K562 (cell line): Measurements from ENCODE around the gene SPAG4. TPM values are rescaled to one million over a fixed set of nuclear protein-coding genes. Genes with fewer than 3 reads are reported as not detected.

Experiments used
- ARID2 ChIP-seq: fragments of 450-650 bp; IDR thresholded peaks from 2 replicates; pipeline ENCODE4 v1.6.1; 2017; ENCODE audit warnings: antibody characterized with exemption, mild to moderate bottlenecking
- C11orf30 ChIP-seq: fragments of 450-650 bp; IDR thresholded peaks from 2 replicates; pipeline ENCODE4 v1.6.1; 2016; ENCODE audit warnings: low read depth, mild to moderate bottlenecking
- KDM5B ChIP-seq: fragments of 200-600 bp; sonication (generic); IDR thresholded peaks from 2 replicates; pipeline ENCODE4 v1.6.1; 2012; ENCODE audit warnings: low read depth, mild to moderate bottlenecking, moderate library complexity, low read length, control low read depth, inconsistent platforms; ENCODE audit not compliant: insufficient replicate concordance
- NCOA6 ChIP-seq: fragments of 450-650 bp; IDR thresholded peaks from 2 replicates; pipeline ENCODE4 v1.6.1; 2017; ENCODE audit warnings: mild to moderate bottlenecking
- PRPF4 ChIP-seq: fragments of 200-400 bp; formaldehyde crosslinking; IDR thresholded peaks from one replicate; pipeline ENCODE4 v1.6.1; 2017; ENCODE audit warnings: low read length, low read depth, mild to moderate bottlenecking; ENCODE audit not compliant: insufficient read depth, poor library complexity, severe bottlenecking
- SMARCB1 ChIP-seq: IDR thresholded peaks from 2 replicates; pipeline ENCODE4 v1.6.1; 2011; ENCODE audit warnings: improper control_type of control experiment, low read depth; ENCODE audit not compliant: insufficient read length
- ZNF133 ChIP-seq: fragments of 250-450 bp; sonication (Bioruptor Pico); IDR thresholded peaks from 2 replicates; pipeline ENCODE4 v1.4.0; 2020; ENCODE audit warnings: mild to moderate bottlenecking
- ZNF75A ChIP-seq: fragments of 450-650 bp; formaldehyde crosslinking; IDR thresholded peaks from 2 replicates; pipeline ENCODE4 v1.4.0; 2020; ENCODE audit warnings: mild to moderate bottlenecking
- polyA plus RNA-seq, 8 experiments: library from polyadenylated mRNA; depleted of rRNA in 4 of 8; stranded (reverse) in 5 of 8; unstranded in 3 of 8; fragments of >200 nt; fragmentation: Nextera tagmentation in 2 of 8; fragmentation: Illumina TruSeq in 1 of 8; extraction: Ambion mirVana in 2 of 8; extraction: Trizol in 1 of 8; gene quantifications; 2 replicates each; pipeline versions ENCODE4 v1.2.1 to v1.2.3, GENCODE V29; 2011 to 2014; ENCODE audit warnings: inconsistent platforms in 1 of 8, missing spikeins in 1 of 8
- total RNA-seq, 7 experiments: library from RNA; depleted of rRNA in 6 of 7; stranded (reverse); fragments of >200 nt in 6 of 7; fragmentation: Illumina TruSeq in 2 of 7; extraction: Trizol in 2 of 7; gene quantifications; 2 replicates each; pipeline versions ENCODE4 v1.2.1 to v1.2.3, GENCODE V29; 2011 to 2021; ENCODE audit warnings: low replicate concordance in 1 of 7
- TF ChIP-seq, protein P1 (sequence below): sonication (generic); formaldehyde crosslinking; IDR thresholded peaks from 2 replicates; pipeline ENCODE4 v1.8.1; 2023; ENCODE audit warnings: mild to moderate bottlenecking, missing genetic modification reagents, moderate library complexity
- TF ChIP-seq, protein P2 (sequence below): fragments of 450-650 bp; formaldehyde crosslinking; IDR thresholded peaks from 2 replicates; pipeline ENCODE4 v1.4.0; 2020; ENCODE audit warnings: mild to moderate bottlenecking
- TF ChIP-seq, protein P3 (sequence below): sonication (generic); formaldehyde crosslinking; IDR thresholded peaks from 2 replicates; pipeline ENCODE4 v1.5.0; 2020; ENCODE audit warnings: missing genetic modification reagents
- TF ChIP-seq, protein P4 (sequence below): fragments of 250-450 bp; sonication (Bioruptor Pico); IDR thresholded peaks from 2 replicates; pipeline ENCODE4 v1.5.0; 2021; ENCODE audit warnings: mild to moderate bottlenecking, moderate library complexity
- TF ChIP-seq, protein P5 (sequence below): fragments of 450-650 bp; formaldehyde crosslinking; IDR thresholded peaks from 2 replicates; pipeline ENCODE4 v1.4.0; 2020; ENCODE audit warnings: mild to moderate bottlenecking, moderate library complexity
- TF ChIP-seq, protein P6 (sequence below): fragments of 450-650 bp; formaldehyde crosslinking; IDR thresholded peaks from 2 replicates; pipeline ENCODE4 v1.4.0; 2022; ENCODE audit warnings: missing genetic modification characterization

SPAG4 gene
- total and polyA plus RNA-seq, 9 of the 15 experiments (the other 6 are each of a cell fraction or from before 2014, with no cell fraction given): 1.6 to 11.4 (median 4.6) TPM

DNA sequence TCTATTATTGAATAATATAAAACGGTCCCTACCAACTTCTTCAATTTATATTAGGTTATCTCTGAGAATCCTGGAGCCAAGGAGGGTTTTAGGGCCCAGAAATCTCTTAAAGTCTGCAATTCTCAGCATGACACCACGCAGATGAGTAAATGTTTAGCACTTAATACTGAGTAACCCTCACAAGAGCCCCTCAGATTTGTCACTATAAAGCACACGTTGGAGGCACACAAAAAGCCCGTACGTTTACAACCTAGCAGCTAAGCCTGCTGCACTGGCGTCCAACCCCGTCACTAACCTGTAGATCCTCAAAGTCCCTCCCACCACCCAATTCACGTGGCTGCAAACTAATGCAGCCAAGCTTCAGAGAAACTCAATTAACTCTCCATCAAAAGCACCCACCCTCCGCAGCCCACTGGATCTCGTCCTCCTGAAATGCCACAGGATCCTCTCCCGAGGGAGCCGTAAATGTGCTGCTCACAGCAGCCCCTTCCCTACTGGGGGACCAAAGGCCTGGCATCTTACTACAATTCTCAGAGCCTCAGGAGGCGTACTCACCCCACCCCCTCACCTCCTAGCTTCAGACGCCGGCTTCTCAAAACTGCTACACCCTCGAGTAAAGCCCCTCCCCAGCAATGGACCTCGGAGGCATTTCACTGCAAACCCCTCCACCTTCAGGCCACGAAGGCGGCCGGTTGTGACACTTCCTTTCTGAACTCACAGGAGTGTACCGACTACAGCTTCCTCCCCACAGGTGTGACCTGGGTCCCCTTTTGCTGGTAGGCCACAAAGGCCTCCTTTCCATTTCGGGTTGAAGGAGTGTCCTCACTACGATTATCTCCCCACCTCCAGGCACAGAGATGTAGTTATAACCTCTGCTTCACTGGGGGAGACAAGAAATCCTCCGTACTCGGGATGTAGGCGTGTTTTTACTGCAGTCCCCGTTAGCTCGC, 48.2 kb downstream of the SPAG4 start (continued):
- TF ChIP-seq, protein P1, sequence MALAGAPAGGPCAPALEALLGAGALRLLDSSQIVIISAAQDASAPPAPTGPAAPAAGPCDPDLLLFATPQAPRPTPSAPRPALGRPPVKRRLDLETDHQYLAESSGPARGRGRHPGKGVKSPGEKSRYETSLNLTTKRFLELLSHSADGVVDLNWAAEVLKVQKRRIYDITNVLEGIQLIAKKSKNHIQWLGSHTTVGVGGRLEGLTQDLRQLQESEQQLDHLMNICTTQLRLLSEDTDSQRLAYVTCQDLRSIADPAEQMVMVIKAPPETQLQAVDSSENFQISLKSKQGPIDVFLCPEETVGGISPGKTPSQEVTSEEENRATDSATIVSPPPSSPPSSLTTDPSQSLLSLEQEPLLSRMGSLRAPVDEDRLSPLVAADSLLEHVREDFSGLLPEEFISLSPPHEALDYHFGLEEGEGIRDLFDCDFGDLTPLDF (CRISPR knock-in tag): no peak
- TF ChIP-seq, protein P2, sequence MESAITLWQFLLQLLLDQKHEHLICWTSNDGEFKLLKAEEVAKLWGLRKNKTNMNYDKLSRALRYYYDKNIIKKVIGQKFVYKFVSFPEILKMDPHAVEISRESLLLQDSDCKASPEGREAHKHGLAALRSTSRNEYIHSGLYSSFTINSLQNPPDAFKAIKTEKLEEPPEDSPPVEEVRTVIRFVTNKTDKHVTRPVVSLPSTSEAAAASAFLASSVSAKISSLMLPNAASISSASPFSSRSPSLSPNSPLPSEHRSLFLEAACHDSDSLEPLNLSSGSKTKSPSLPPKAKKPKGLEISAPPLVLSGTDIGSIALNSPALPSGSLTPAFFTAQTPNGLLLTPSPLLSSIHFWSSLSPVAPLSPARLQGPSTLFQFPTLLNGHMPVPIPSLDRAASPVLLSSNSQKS (CRISPR knock-in tag): no peak
- TF ChIP-seq SMARCB1 (no peak), C11orf30 (no peak), PRPF4 (no peak), KDM5B (peak; percentile 53), ZNF133 (CRISPR knock-in tag) (no peak), ZNF75A (CRISPR knock-in tag) (no peak), NCOA6 (no peak), ARID2 (no peak)
- TF ChIP-seq, protein P3, sequence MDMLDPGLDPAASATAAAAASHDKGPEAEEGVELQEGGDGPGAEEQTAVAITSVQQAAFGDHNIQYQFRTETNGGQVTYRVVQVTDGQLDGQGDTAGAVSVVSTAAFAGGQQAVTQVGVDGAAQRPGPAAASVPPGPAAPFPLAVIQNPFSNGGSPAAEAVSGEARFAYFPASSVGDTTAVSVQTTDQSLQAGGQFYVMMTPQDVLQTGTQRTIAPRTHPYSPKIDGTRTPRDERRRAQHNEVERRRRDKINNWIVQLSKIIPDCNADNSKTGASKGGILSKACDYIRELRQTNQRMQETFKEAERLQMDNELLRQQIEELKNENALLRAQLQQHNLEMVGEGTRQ (CRISPR knock-in tag): no peak
- TF ChIP-seq, protein P4, sequence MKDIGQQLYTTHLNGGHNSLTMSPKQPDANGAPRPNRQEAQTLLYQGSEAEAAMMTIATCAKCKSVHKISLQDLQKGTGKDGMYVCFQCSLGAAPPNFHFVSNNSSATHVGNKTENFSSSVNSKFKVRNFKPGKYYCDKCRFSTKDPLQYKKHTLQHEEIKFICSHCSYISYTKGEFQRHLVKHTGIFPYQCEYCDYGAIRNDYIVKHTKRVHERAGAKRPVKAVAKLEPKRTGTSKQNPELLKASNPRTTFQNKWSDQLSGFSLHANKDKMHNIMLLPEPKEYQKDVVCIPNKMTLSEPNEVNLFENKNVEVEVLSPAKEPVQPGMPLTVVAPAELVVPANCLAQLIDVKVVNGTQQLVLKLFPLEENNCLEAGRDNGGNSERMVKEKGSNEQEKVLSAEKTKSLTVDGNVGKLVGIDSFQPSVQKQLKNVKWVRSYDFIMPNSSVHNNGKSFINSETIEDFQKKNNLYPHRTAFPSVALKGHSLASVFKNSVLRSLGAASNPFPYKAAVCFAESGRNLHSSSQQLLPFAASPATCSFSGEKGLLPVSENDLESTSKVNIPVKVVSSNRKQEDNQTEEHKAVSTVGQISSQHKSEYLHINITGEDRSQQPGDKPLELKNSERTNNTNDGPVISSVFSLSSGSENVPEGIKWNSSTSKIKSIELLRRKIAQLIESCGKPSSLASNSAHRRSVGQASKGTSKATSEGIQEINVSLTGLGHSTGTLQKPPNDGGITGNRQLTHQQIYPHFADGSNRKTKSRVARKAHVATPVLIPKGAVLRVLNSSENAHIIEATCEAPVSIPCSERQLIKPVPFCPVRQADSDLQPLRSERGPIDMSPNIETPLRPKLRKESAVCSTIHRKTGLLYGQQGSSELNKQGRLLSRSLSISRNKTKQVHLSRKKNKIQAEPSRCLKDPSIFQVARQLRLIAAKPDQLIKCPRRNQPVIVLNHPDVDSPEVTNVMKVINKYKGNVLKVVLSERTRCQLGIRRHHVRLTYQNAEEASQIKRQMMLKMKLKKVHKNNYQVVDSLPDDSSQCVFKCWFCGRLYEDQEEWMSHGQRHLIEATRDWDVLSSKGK (CRISPR knock-in tag): no peak
- TF ChIP-seq, protein P5, sequence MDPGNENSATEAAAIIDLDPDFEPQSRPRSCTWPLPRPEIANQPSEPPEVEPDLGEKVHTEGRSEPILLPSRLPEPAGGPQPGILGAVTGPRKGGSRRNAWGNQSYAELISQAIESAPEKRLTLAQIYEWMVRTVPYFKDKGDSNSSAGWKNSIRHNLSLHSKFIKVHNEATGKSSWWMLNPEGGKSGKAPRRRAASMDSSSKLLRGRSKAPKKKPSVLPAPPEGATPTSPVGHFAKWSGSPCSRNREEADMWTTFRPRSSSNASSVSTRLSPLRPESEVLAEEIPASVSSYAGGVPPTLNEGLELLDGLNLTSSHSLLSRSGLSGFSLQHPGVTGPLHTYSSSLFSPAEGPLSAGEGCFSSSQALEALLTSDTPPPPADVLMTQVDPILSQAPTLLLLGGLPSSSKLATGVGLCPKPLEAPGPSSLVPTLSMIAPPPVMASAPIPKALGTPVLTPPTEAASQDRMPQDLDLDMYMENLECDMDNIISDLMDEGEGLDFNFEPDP (CRISPR knock-in tag): no peak
- TF ChIP-seq, protein P6, sequence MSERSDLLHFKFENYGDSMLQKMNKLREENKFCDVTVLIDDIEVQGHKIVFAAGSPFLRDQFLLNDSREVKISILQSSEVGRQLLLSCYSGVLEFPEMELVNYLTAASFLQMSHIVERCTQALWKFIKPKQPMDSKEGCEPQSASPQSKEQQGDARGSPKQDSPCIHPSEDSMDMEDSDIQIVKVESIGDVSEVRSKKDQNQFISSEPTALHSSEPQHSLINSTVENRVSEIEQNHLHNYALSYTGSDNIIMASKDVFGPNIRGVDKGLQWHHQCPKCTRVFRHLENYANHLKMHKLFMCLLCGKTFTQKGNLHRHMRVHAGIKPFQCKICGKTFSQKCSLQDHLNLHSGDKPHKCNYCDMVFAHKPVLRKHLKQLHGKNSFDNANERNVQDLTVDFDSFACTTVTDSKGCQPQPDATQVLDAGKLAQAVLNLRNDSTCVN: no peak
